Ovary (tissue), 9 donors: ENCODE data around the gene MTHFD2. TPM values are rescaled to one million over a fixed set of nuclear protein-coding genes. Genes with fewer than 3 reads are reported as not detected.

Experiments
- DNase-seq, 5 donors: peaks; one replicate each; pipeline ENCODE4 v3.0.0-alpha.2; 2019 to 2020
- H3K27ac ChIP-seq, 2 donors: fragments of 200-600 bp; one replicate each; pipeline versions ENCODE4 v1.5.1 to v1.8.0; 2019 to 2022
- H3K27me3 ChIP-seq: fragments of 200-600 bp; one replicate; pipeline ENCODE4 v1.8.0; 2022
- H3K36me3 ChIP-seq: fragments of 200-600 bp; sonication (generic); one replicate; pipeline ENCODE4 v1.5.1; 2019
- H3K4me1 ChIP-seq: one replicate; pipeline ENCODE4 v1.8.1; 2013; ENCODE audit warnings: mild to moderate bottlenecking, moderate library complexity; ENCODE audit not compliant: insufficient read depth
- H3K4me3 ChIP-seq: fragments of 200-600 bp; sonication (generic); one replicate; pipeline ENCODE4 v1.5.1; 2017
- H3K9me3 ChIP-seq, 2 donors: fragments of 200-600 bp in 1 of 2; sonication (generic) in 1 of 2; one replicate each; pipeline versions ENCODE4 v1.5.1 to v1.8.1; 2013 to 2019; ENCODE audit warnings: mild to moderate bottlenecking in 1 of 2, moderate library complexity in 1 of 2
- CTCF ChIP-seq, 3 donors: fragments of 450-650 bp in 2 of 3; fragments of 200-600 bp in 1 of 3; IDR thresholded peaks; one replicate each; pipeline versions ENCODE4 v1.5.1 to v1.8.0; 2016 to 2022; ENCODE audit warnings: antibody characterized with exemption in 3 of 3, mild to moderate bottlenecking in 1 of 3
- EP300 ChIP-seq: sonication (generic); formaldehyde crosslinking; IDR thresholded peaks from one replicate; pipeline ENCODE4 v1.6.1; 2017; ENCODE audit warnings: antibody characterized with exemption
- POLR2A ChIP-seq: fragments of 450-650 bp; IDR thresholded peaks from one replicate; pipeline ENCODE4 v1.6.1; 2017; ENCODE audit warnings: antibody characterized with exemption, mild to moderate bottlenecking, moderate library complexity
- WGBS, 3 donors: extraction: QIAGEN DNeasy Blood & Tissue Kit in 1 of 3; methylation state at CpG; one replicate each; pipeline versions ENCODE4 v1.1.5 to v1.1.7; 2013 to 2017; 5-methylcytosine and 5-hydroxymethylcytosine counted together
- intact Hi-C, 4 donors: fragments of 100-400 bp; cut with DNase I; formaldehyde crosslinking; loops; one replicate each; pipeline versions ENCODE4 v1.11.0 to v1.15.1; 2022 to 2023
- polyA plus RNA-seq, 2 donors: library from polyadenylated mRNA; stranded (reverse); fragments of 200-250 nt in 1 of 2; fragments of 350-450 nt in 1 of 2; fragmentation: Illumina TruSeq in 1 of 2; extraction: RNeasy Lipid Tissue Mini Kit (QIAGEN cat#74804) in 1 of 2; gene quantifications; one replicate each; pipeline ENCODE4 v1.2.3, GENCODE V29; 2013 to 2014
- total RNA-seq, 7 donors: library from RNA; depleted of rRNA in 2 of 7; stranded (reverse); fragments of >200 nt in 2 of 7; fragmentation: NEBNext Ultra II Directional in 3 of 7; extraction: Animal tissue kit (Norgen Biotek cat#: 25700) in 3 of 7; gene quantifications; one replicate each; pipeline versions ENCODE4 v1.1.0 to v1.2.4, GENCODE V29; 2016 to 2023
- donor health status: DM: no; HTN: no; CAD: no; lungs with moderate emphysema.
- donor health status: DM: no; HTN: no; CAD: no.
- donor health status: Bipolar disorder and iron deficiency.
- donor health status: DM: yes; HTN: yes; CAD: no.
- donor health status: DM: no; HTN: no; CAD: no.
- donor health status: DM: yes; HTN: yes; CAD: no.

Gene MTHFD2
- total and polyA plus RNA-seq, 9 donors = 6.5 to 229 (median 22.3) TPM

GRCh38 chr2:74222300-74222650 lies 23.9 kb downstream of the MTHFD2 start:
- Histone ChIP-seq H3K4me3 (no peak overlapping the region), H3K27me3 (no peaks in the 10 kb centered on the region), H3K4me1 (peaks cover 1% of the 10 kb centered on the region), H3K36me3 (no peaks in the 10 kb centered on the region), H3K27ac (no peak overlapping the region), H3K9me3 (no peaks in the 10 kb centered on the region)
- DNase-seq = no peak
- TF ChIP-seq POLR2A (no peak), CTCF (IDR thresholded peaks at IDR 0.05) (no peak), EP300 (no peak)
- intact Hi-C loops = no loop called here
- 93 to 96% (median 94%) methylated on average over 6 of the region's 6 CpGs for WGBS, 3 donors

GRCh38 chr2:74223941-74224770 lies 25.7 kb downstream of the MTHFD2 start:
- no peak for TF ChIP-seq CTCF (IDR thresholded peaks at IDR 0.05)
- Histone ChIP-seq H3K4me3 (no peak overlapping the region), H3K4me1 (peaks cover 1% of the 10 kb centered on the region), H3K36me3 (no peaks in the 10 kb centered on the region), H3K9me3 (no peaks in the 10 kb centered on the region), H3K27me3 (no peaks in the 10 kb centered on the region), H3K27ac (no peak overlapping the region)
- intact Hi-C loops = no loop called here
- WGBS, 3 donors = 93 to 97% (median 93%) methylated on average over 8 of the region's 8 CpGs
- no peak for DNase-seq

GRCh38 chr2:74225698-74226459 lies 27.5 kb downstream of the MTHFD2 start:
- Histone ChIP-seq H3K36me3 (no peaks in the 10 kb centered on the region), H3K4me3 (no peak overlapping the region), H3K4me1 (peaks cover 1% of the 10 kb centered on the region), H3K27me3 (no peaks in the 10 kb centered on the region), H3K27ac (no peak overlapping the region), H3K9me3 (no peaks in the 10 kb centered on the region)
- intact Hi-C loops = no loop called here
- TF ChIP-seq EP300 (no peak), POLR2A (no peak), CTCF (IDR thresholded peaks at IDR 0.05) (no peak)
- no peak for DNase-seq
- WGBS, 3 donors = 63 to 72% (median 70%) methylated on average over 4 of the region's 4 CpGs

- no peak overlapping the region for H3K4me3 ChIP-seq
- intact Hi-C loops = no loop called here
- 77 to 84% (median 78%) methylated on average over 21 of the region's 21 CpGs for WGBS, 3 donors
- no peak overlapping the region for H3K27ac ChIP-seq
- H3K27me3 ChIP-seq = no peaks in the 10 kb centered on the region
- H3K9me3 ChIP-seq = no peaks in the 10 kb centered on the region
- H3K4me1 ChIP-seq = peaks cover 1% of the 10 kb centered on the region
- no peak for DNase-seq
- no peaks in the 10 kb centered on the region for H3K36me3 ChIP-seq
- TF ChIP-seq POLR2A (no peak), EP300 (no peak), CTCF (IDR thresholded peaks at IDR 0.05) (no peak)
These were observed 28.3 kb downstream of the MTHFD2 start for GRCh38 chr2:74226648-74227213.
